Cerebellar nuclear complex (tissue), 1 donor: Measurements from ENCODE around the gene IRF1.
"Not testable (repeated sequence)": the region's sequence is repeated elsewhere in the genome, so short reads cannot be mapped to it uniquely, and the experiment has no call there.

Experiments
- DNase-seq, 2 experiments: peaks; one replicate each; lab custom pipeline; 2025; lab: John Stamatoyannopoulos, UW

IRF1 gene

GRCh38 chr5:132490484-132491367, at the start of gene IRF1:
IRF1 (minus strand) TSS chr5:132490773; CDS start chr5:132489478, 1,295 bp downstream.
- peak in 1 of 2 experiments; percentile 88 for DNase-seq

- DNase-seq: no peak
Observed at GRCh38 chr5:132540149-132540548, 49.6 kb upstream of the IRF1 start.

GRCh38 chr5:132539716-132540115, 49.1 kb upstream of the IRF1 start:
- DNase-seq: no peak

GRCh38 chr5:132530946-132531345, 40.4 kb upstream of the IRF1 start:
- DNase-seq: no peak

GRCh38 chr5:132528866-132529634, 38.5 kb upstream of the IRF1 start:
- no peak for DNase-seq

GRCh38 chr5:132528021-132528420, 37.4 kb upstream of the IRF1 start:
- no peak for DNase-seq

GRCh38 chr5:132526974-132527564, 36.5 kb upstream of the IRF1 start:
- DNase-seq: no peak

GRCh38 chr5:132526290-132526973, 35.9 kb upstream of the IRF1 start:
- DNase-seq: peak in 1 of 2 experiments; percentile 39

- DNase-seq: no peak
Observed at GRCh38 chr5:132525299-132525724, 34.7 kb upstream of the IRF1 start.

- DNase-seq: not testable (repeated sequence)
Observed at GRCh38 chr5:132524877-132525276, 34.3 kb upstream of the IRF1 start.

GRCh38 chr5:132522067-132522466, 31.5 kb upstream of the IRF1 start:
- DNase-seq: not testable (repeated sequence)

GRCh38 chr5:132513618-132514336, 23.2 kb upstream of the IRF1 start:
- not testable (repeated sequence) for DNase-seq

- no peak for DNase-seq
Observed at GRCh38 chr5:132510076-132510475, 19.5 kb upstream of the IRF1 start.

- DNase-seq: no peak
Observed at GRCh38 chr5:132506094-132506692, 15.6 kb upstream of the IRF1 start.

GRCh38 chr5:132505641-132506040, 15.1 kb upstream of the IRF1 start:
- DNase-seq: no peak

- no peak for DNase-seq
Observed at GRCh38 chr5:132504746-132505145, 14.2 kb upstream of the IRF1 start.

- no peak for DNase-seq
Observed at GRCh38 chr5:132503244-132503643, 12.7 kb upstream of the IRF1 start.

- DNase-seq: no peak
Observed at GRCh38 chr5:132501961-132502931, 11.7 kb upstream of the IRF1 start.

GRCh38 chr5:132501629-132501956, 11.0 kb upstream of the IRF1 start:
- DNase-seq: no peak
